B cell (primary cell): Measurements from ENCODE around the gene ZNF771.

ENCODE experiments used
- EZH2 ChIP-seq: IDR thresholded peaks from 2 replicates; pipeline ENCODE4 v1.6.1; 2012; ENCODE audit warnings: borderline replicate concordance, low read depth, mild to moderate bottlenecking, moderate library complexity, low read length; ENCODE audit not compliant: insufficient read depth, poor library complexity, severe bottlenecking
- TF ChIP-seq, protein P1 (sequence below): fragments of 200-600 bp; IDR thresholded peaks from one replicate; pipeline ENCODE4 v1.8.0; 2022; ENCODE audit warnings: antibody characterized with exemption, mild to moderate bottlenecking

DNA sequence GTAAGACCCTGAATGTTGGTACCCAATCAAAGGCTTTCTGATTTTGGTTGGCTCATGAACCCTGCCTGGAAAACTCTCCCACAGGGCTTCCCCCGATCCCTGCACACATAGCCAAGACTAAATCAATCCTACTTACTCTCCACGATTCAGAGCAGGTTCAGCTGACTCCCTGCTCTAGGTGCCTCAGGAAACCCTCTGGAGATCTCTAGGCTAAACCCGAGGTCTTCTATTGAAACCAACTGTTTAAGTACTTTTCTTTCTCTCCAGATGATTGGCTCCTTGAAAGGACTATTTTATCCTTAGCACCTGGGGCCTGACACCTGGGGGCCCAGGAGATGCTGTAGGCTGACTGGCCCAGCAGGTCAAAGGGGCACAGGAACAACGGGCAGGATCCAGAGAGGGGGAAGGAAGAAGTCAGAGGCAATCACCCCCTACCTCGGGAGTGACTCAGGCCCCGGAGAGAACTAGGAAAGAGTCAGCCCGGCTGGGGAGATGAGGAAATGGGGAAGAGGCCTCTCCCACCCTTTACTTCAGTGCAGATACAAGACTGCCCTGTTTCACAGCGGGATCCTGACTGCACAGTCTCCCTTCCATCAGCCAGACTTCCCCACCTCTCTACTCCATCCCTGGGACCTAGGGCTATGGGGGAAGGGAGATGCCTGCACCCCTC lies 39.1 kb upstream of the ZNF771 start:
- TF ChIP-seq, protein P1, sequence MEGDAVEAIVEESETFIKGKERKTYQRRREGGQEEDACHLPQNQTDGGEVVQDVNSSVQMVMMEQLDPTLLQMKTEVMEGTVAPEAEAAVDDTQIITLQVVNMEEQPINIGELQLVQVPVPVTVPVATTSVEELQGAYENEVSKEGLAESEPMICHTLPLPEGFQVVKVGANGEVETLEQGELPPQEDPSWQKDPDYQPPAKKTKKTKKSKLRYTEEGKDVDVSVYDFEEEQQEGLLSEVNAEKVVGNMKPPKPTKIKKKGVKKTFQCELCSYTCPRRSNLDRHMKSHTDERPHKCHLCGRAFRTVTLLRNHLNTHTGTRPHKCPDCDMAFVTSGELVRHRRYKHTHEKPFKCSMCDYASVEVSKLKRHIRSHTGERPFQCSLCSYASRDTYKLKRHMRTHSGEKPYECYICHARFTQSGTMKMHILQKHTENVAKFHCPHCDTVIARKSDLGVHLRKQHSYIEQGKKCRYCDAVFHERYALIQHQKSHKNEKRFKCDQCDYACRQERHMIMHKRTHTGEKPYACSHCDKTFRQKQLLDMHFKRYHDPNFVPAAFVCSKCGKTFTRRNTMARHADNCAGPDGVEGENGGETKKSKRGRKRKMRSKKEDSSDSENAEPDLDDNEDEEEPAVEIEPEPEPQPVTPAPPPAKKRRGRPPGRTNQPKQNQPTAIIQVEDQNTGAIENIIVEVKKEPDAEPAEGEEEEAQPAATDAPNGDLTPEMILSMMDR: no peak
- TF ChIP-seq EZH2: no peak
